Mesendoderm (in vitro differentiated cells): Measurements from ENCODE around the gene MUC6.
"Not testable (repeated sequence)": the region's sequence is repeated elsewhere in the genome, so short reads cannot be mapped to it uniquely, and the experiment has no call there.

Experiments used
- DNase-seq: peaks from one replicate; pipeline ENCODE4 v3.0.0; 2013
- H2AK5ac ChIP-seq: 2 replicates; pipeline ENCODE4 v1.6.1; 2013; ENCODE audit warnings: low read length, inconsistent platforms
- H2BK120ac ChIP-seq: 2 replicates; pipeline ENCODE4 v1.6.1; 2013; ENCODE audit warnings: low read depth, mild to moderate bottlenecking, low read length, moderate library complexity, mixed read lengths
- H2BK15ac ChIP-seq: replicated peaks from 2 replicates; pipeline ENCODE4 v1.6.1; 2013; ENCODE audit warnings: low read depth, mild to moderate bottlenecking, moderate library complexity
- H2BK5ac ChIP-seq: 2 replicates; pipeline ENCODE4 v1.6.1; 2013; ENCODE audit warnings: low read length, inconsistent platforms
- H3K18ac ChIP-seq: 2 replicates; pipeline ENCODE4 v1.6.1; 2013; ENCODE audit warnings: mild to moderate bottlenecking, low read length, mixed read lengths
- H3K23ac ChIP-seq: one replicate; pipeline ENCODE4 v1.6.1; 2013; ENCODE audit warnings: low read length
- H3K27ac ChIP-seq: 2 replicates; pipeline ENCODE4 v1.5.1; 2013; ENCODE audit warnings: low read depth, mild to moderate bottlenecking, inconsistent platforms, low read length, moderate library complexity
- H3K27me3 ChIP-seq: 2 replicates; pipeline ENCODE4 v1.6.1; 2013; ENCODE audit warnings: low read length, control low read depth, mild to moderate bottlenecking, inconsistent platforms; ENCODE audit not compliant: insufficient read depth, poor library complexity
- H3K36me3 ChIP-seq: 2 replicates; pipeline ENCODE4 v1.6.1; 2013; ENCODE audit warnings: low read length, inconsistent platforms; ENCODE audit not compliant: control insufficient read depth, insufficient read depth
- H3K4ac ChIP-seq: one replicate; pipeline ENCODE4 v1.6.1; 2013; ENCODE audit warnings: low read depth, mild to moderate bottlenecking, low read length, moderate library complexity
- H3K4me1 ChIP-seq: 2 replicates; pipeline ENCODE4 v1.6.1; 2013; ENCODE audit warnings: low read depth, low read length, inconsistent platforms; ENCODE audit not compliant: control insufficient read depth
- H3K4me2 ChIP-seq: 2 replicates; pipeline ENCODE4 v1.6.1; 2013; ENCODE audit warnings: low read length
- H3K4me3 ChIP-seq: 2 replicates; pipeline ENCODE4 v1.5.1; 2013; ENCODE audit warnings: mild to moderate bottlenecking, low read length
- H3K56ac ChIP-seq: one replicate; pipeline ENCODE4 v1.6.1; 2013; ENCODE audit warnings: low read length
- H3K79me1 ChIP-seq: 2 replicates; pipeline ENCODE4 v1.6.1; 2013; ENCODE audit warnings: low read length, inconsistent platforms
- H3K79me2 ChIP-seq: 2 replicates; pipeline ENCODE4 v1.6.1; 2013; ENCODE audit warnings: mild to moderate bottlenecking, low read length; ENCODE audit not compliant: control insufficient read depth, insufficient read depth
- H3K9ac ChIP-seq: 2 replicates; pipeline ENCODE4 v1.6.1; 2013; ENCODE audit warnings: low read length, inconsistent platforms
- H4K5ac ChIP-seq: one replicate; pipeline ENCODE4 v1.6.1; 2013; ENCODE audit warnings: low read length
- H4K8ac ChIP-seq: one replicate; pipeline ENCODE4 v1.6.1; 2013; ENCODE audit warnings: low read depth, mild to moderate bottlenecking, control low read depth, low read length, moderate library complexity
- WGBS: extraction: QIAGEN DNeasy Blood & Tissue Kit; methylation state at CpG from one replicate; pipeline ENCODE4 v1.1.7; 2013; ENCODE audit warnings: low lambda C conversion rate, missing lambda C conversion rate; ENCODE audit not compliant: insufficient coverage; ENCODE audit errors: extremely low coverage; 5-methylcytosine and 5-hydroxymethylcytosine counted together

Gene MUC6

GRCh38 chr11:1017269-1018005, 19.1 kb downstream of the MUC6 start:
- Histone ChIP-seq H3K23ac (no peak overlapping the region), H4K8ac (no peak overlapping the region), H2AK5ac (no peak overlapping the region), H3K79me1 (peaks cover 11% of the 10 kb centered on the region), H3K56ac (no peak overlapping the region), H3K4me2 (no peak overlapping the region), H3K27me3 (no peaks in the 10 kb centered on the region), H2BK120ac (no peak overlapping the region), H3K79me2 (no peaks in the 10 kb centered on the region), H3K9ac (no peak overlapping the region), H2BK5ac (no peak overlapping the region), H3K4ac (no peak overlapping the region), H3K4me1 (no peaks in the 10 kb centered on the region), H3K36me3 (no peaks in the 10 kb centered on the region), H3K4me3 (peak overlapping the region; percentile 2), H2BK15ac (no peak overlapping the region), H4K5ac (no peak overlapping the region), H3K27ac (no peak overlapping the region), H3K18ac (no peak overlapping the region)
- WGBS, result 100% methylated on average over 1 of the region's 12 CpGs
- no peak for DNase-seq

DNA sequence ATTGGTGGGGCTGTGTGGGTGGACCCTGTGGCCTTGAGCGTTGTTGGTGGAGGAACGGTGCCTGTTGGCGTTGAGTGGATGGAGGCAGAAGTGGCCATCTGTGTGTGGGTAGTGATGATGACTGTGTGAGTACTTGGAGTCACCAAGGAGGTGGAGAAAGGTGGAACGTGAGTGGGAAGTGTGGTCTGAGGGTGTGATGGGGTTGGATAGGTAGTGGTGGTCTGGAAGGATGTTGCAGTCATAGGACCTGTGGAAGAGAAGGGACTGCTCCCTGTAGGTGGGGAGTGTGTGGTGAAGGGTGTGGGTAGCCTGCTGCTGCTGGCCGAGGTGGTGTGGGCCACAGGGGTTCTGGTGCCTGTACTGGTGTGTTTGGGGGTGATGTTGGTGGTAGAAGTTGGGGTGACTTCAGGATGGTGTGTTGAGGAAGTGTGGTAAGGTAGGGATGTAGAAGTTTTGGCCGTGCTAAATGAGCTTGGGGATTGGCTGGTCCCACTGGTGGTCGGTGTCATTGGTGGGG, 19.9 kb downstream of the MUC6 start:
- H3K79me2 ChIP-seq, DNase-seq, H3K27me3 ChIP-seq, H4K5ac ChIP-seq, H3K18ac ChIP-seq, H3K23ac ChIP-seq, H3K56ac ChIP-seq, H3K9ac ChIP-seq, H3K36me3 ChIP-seq, H3K27ac ChIP-seq, H2BK15ac ChIP-seq, H4K8ac ChIP-seq, H3K4me1 ChIP-seq, H2AK5ac ChIP-seq, H2BK5ac ChIP-seq, H3K4me2 ChIP-seq, H2BK120ac ChIP-seq, H3K4ac ChIP-seq: not testable (repeated sequence)
- WGBS, result 100% methylated on average over 1 of the region's 7 CpGs
- Histone ChIP-seq H3K79me1 (peaks cover 11% of the 10 kb centered on the region), H3K4me3 (peak overlapping the region; percentile 2)

DNA sequence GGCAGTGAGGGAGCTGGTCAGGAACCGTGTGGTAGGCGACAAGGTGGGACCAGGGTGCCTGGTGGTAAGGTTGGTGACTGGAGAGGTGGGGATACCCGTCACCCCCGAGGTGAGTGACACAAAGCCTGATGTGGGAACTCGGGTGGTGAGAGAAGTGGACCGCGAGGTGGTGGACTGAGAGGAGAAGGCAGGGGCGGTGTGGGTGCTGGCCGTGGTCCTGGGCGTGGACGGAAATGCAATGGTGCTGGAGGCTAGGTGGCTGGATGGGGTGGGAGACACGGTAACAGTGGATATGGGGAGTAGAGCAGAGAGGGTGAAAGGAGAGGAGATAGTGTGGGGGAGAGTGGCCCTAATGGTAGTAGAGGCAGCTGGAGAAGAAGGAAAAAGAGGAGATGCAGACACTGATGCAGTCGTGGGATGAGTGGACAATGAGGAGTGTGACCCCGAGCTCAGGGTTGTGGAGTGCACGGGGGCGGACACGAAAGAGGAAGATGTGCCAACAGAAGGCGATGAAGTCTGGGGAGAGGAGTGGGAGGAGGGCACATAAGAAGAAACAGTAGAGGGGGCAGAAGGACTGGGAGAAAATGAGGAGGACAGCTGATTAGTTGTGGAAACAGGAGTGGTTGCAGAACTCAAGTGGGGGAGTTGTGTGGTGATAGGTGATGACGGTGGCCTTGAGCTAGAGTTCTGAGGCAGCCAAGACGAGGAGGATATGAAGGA, 20.5 kb downstream of the MUC6 start:
- no peak for DNase-seq
- H4K8ac ChIP-seq, result no peak overlapping the region
- H3K4me1 ChIP-seq, result no peaks in the 10 kb centered on the region
- H2BK15ac ChIP-seq, result no peak overlapping the region
- H3K79me2 ChIP-seq, result no peaks in the 10 kb centered on the region
- peaks cover 11% of the 10 kb centered on the region for H3K79me1 ChIP-seq
- H3K4me2 ChIP-seq, result no peak overlapping the region
- no peak overlapping the region for H2BK5ac ChIP-seq
- no peak overlapping the region for H2BK120ac ChIP-seq
- peaks cover 4% of the 10 kb centered on the region for H3K36me3 ChIP-seq
- no peak overlapping the region for H3K56ac ChIP-seq
- H3K27ac ChIP-seq, result no peak overlapping the region
- no peak overlapping the region for H4K5ac ChIP-seq
- no peak overlapping the region for H2AK5ac ChIP-seq
- no peak overlapping the region for H3K18ac ChIP-seq
- H3K4ac ChIP-seq, result no peak overlapping the region
- H3K27me3 ChIP-seq, result no peaks in the 10 kb centered on the region
- no peak overlapping the region for H3K4me3 ChIP-seq
- WGBS, result no CpG with 5 or more reads among the region's 20 CpGs
- H3K9ac ChIP-seq, result no peak overlapping the region
- no peak overlapping the region for H3K23ac ChIP-seq

- no peak overlapping the region for H3K4me2 ChIP-seq
- no peak for DNase-seq
- no peak overlapping the region for H2AK5ac ChIP-seq
- no peak overlapping the region for H4K5ac ChIP-seq
- H2BK120ac ChIP-seq, result no peak overlapping the region
- WGBS, result no CpG with 5 or more reads among the region's 7 CpGs
- no peaks in the 10 kb centered on the region for H3K79me2 ChIP-seq
- H3K4me1 ChIP-seq, result no peaks in the 10 kb centered on the region
- no peak overlapping the region for H2BK15ac ChIP-seq
- H3K9ac ChIP-seq, result no peak overlapping the region
- H3K18ac ChIP-seq, result no peak overlapping the region
- H3K4ac ChIP-seq, result no peak overlapping the region
- peaks cover 6% of the 10 kb centered on the region for H3K36me3 ChIP-seq
- H3K79me1 ChIP-seq, result peaks cover 11% of the 10 kb centered on the region
- H3K56ac ChIP-seq, result no peak overlapping the region
- H4K8ac ChIP-seq, result no peak overlapping the region
- no peak overlapping the region for H3K23ac ChIP-seq
- H2BK5ac ChIP-seq, result no peak overlapping the region
- H3K27me3 ChIP-seq, result no peaks in the 10 kb centered on the region
- H3K27ac ChIP-seq, result no peak overlapping the region
- H3K4me3 ChIP-seq, result no peak overlapping the region
These were observed 21.5 kb downstream of the MUC6 start for GRCh38 chr11:1015064-1015463.

DNA sequence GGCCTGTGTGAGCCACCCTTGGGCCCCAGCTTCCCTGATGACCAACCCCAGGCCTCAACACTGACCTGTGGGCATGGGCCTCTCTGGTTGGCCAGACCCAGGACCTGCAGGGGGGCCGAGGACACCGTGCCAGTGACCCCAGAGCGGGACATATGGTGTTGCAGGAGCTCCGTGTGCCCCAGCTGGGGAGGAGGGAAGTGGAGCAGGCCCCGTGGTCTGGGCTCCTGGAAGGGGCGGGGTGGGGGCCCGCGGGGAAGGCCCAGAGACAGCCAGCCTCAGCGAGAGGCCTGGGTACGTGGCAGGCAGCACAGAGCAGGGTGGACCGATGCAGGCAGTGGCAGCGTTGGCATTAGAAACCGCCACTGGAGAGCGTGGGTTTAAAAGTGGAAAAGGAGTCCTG, 22.2 kb downstream of the MUC6 start:
- H2BK15ac ChIP-seq, result no peak overlapping the region
- no peaks in the 10 kb centered on the region for H3K27me3 ChIP-seq
- no peak overlapping the region for H3K4ac ChIP-seq
- H3K4me3 ChIP-seq, result no peak overlapping the region
- no peak overlapping the region for H4K8ac ChIP-seq
- H3K79me1 ChIP-seq, result peaks cover 11% of the 10 kb centered on the region
- WGBS, result no CpG with 5 or more reads among the region's 14 CpGs
- H3K79me2 ChIP-seq, result no peaks in the 10 kb centered on the region
- no peak overlapping the region for H3K27ac ChIP-seq
- H4K5ac ChIP-seq, result no peak overlapping the region
- H3K9ac ChIP-seq, result no peak overlapping the region
- H2BK120ac ChIP-seq, result no peak overlapping the region
- no peaks in the 10 kb centered on the region for H3K4me1 ChIP-seq
- H3K36me3 ChIP-seq, result peaks cover 10% of the 10 kb centered on the region
- no peak overlapping the region for H2BK5ac ChIP-seq
- no peak overlapping the region for H3K4me2 ChIP-seq
- H2AK5ac ChIP-seq, result no peak overlapping the region
- no peak overlapping the region for H3K18ac ChIP-seq
- H3K23ac ChIP-seq, result no peak overlapping the region
- no peak overlapping the region for H3K56ac ChIP-seq
- no peak for DNase-seq
